Hematopoietic multipotent progenitor cell treated with erythropoietin and hydrocortisone succinate and interleukin-3 and kit ligand, for 17 days (in vitro differentiated cells): ENCODE results near the gene ARHGAP31.
"Not testable (repeated sequence)": the region's sequence is repeated elsewhere in the genome, so short reads cannot be mapped to it uniquely, and the experiment has no call there.

Experiments used
- DNase-seq: peaks from one replicate; pipeline ENCODE4 v3.0.0-alpha.2; 2015; ENCODE audit warnings: low spot score

Gene ARHGAP31

GRCh38 chr3:119293871-119294695, at the start of gene ARHGAP31:
TSS of gene ARHGAP31 (plus strand) at chr3:119294383. CDS start at chr3:119294905, 522 bp downstream.
- no peak for DNase-seq

GRCh38 chr3:119245778-119246177, 48.4 kb upstream of the ARHGAP31 start:
- DNase-seq = no peak

GRCh38 chr3:119255214-119255613, 39.0 kb upstream of the ARHGAP31 start:
- no peak for DNase-seq

GRCh38 chr3:119257111-119257510, 37.1 kb upstream of the ARHGAP31 start:
- DNase-seq = no peak

GRCh38 chr3:119257654-119258410, 36.4 kb upstream of the ARHGAP31 start:
- no peak for DNase-seq

GRCh38 chr3:119258915-119259314, 35.3 kb upstream of the ARHGAP31 start:
- no peak for DNase-seq

GRCh38 chr3:119259821-119260220, 34.4 kb upstream of the ARHGAP31 start:
- no peak for DNase-seq

GRCh38 chr3:119261055-119261454, 33.1 kb upstream of the ARHGAP31 start:
- no peak for DNase-seq

GRCh38 chr3:119270212-119270611, 24.0 kb upstream of the ARHGAP31 start:
- DNase-seq = not testable (repeated sequence)

GRCh38 chr3:119276680-119277079, 17.5 kb upstream of the ARHGAP31 start:
- DNase-seq = no peak

- DNase-seq = no peak
Measured at GRCh38 chr3:119279101-119279554, 15.1 kb upstream of the ARHGAP31 start.

- no peak for DNase-seq
Measured at GRCh38 chr3:119279584-119280243, 14.5 kb upstream of the ARHGAP31 start.

- DNase-seq = no peak
Measured at GRCh38 chr3:119288669-119289403, 5.3 kb upstream of the ARHGAP31 start.

GRCh38 chr3:119289404-119289770, 4.8 kb upstream of the ARHGAP31 start:
- no peak for DNase-seq

- no peak for DNase-seq
Measured at GRCh38 chr3:119290613-119291012, 3.6 kb upstream of the ARHGAP31 start.

- DNase-seq = no peak
Measured at GRCh38 chr3:119291062-119291700, 3.0 kb upstream of the ARHGAP31 start.

GRCh38 chr3:119292666-119293065, 1.5 kb upstream of the ARHGAP31 start:
- DNase-seq = no peak

GRCh38 chr3:119293105-119293870, 895 bp upstream of the ARHGAP31 start:
- DNase-seq = no peak

GRCh38 chr3:119294696-119295671, 801 bp downstream of the ARHGAP31 start:
- no peak for DNase-seq
